Measurements from ENCODE around the gene SEMA3C.

Gene SEMA3C

DNA sequence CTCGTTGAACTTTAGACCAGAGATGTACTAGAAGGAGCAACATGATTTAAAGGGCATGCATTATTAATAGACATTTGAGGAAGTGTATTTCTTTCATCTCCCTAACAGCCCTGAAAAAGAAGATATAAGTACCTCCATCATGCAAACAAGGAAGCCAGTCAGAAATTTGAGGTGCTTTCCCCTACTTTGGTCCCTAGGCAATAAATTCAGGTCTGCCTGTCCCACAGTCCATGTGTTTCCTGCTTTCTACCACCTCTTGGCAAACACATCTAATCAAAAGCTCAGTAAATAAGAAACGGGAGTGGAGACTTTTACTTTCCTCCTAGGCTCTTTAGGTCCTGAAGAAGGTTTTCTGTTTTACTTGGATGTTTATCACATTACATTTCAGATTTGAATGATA, 5.2 kb upstream of the SEMA3C start:
- no peak for DNase-seq

DNA sequence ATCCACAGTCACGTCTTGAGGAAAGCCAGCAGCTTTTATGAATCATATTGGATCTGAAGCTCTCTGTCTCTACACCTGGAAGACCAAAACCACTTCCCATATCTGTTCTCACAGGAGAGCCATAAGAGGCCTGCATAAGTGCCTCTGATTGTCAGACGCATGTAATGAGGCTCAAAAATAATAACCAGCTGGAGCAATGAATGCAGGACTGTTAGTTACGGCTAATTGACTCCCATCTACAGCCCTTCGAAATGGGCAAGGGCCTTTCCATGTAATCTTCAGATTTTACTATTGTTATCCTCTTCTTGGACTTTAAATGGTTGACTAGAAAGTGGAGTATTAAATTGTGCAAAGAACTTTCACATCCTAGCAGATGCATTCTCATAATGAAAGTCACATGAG, 4.4 kb upstream of the SEMA3C start:
- DNase-seq = peak; percentile 86

DNA sequence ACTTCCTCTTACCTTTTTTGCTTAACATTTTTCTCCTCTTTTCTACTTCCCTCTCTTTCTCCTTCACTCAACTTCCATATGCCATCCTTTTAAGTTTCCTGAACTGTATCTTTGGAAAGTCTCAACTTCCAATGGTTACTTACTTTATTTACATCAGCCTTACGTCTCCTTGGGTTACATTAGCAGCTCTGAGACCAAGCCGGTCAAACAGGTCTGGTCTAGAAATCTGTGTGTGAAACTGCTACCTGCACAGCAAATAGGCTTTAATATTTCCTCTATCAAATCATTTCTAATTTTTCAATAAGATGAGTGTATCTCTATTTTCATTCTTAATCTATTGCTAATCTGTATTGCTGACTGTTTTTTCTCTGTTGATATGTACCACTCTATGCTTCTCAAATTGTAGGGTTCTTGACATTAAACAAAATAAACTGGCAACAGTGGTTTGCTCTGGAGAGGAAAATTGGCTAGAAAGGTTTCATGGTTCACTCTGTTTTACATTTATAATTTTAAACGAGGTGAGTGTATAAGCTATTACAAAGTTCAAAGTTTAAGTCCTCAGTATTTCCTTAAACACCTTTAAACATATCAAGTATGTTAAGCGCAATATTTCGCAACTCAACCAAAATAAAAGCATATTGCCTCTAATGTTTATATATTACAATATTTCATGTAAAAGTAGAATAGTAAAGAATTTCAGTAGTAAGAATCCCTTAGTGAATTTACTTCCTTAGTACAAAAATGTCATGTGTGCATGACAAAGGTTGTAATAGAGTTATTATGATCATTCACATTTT, 3.6 kb upstream of the SEMA3C start:
- DNase-seq = no peak

DNA sequence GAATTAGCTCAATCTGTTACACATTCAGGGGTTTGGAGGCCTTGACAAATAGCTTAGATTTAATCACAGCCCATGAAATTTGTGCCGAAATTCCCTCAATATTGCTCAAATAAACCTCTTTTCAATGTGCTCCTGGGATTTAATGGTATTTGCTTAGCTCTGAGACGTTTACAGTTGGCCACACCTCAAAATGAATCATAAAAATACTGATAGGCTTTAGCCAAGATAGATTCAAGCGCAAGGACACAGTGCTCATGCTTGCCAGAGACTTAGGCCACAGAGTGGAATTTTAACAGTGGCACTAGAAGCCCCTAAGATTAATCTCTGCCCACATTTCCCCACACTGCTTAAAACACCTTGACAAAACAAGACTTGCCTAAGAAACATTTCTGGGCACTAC, 2.3 kb upstream of the SEMA3C start:
- no peak for DNase-seq

DNA sequence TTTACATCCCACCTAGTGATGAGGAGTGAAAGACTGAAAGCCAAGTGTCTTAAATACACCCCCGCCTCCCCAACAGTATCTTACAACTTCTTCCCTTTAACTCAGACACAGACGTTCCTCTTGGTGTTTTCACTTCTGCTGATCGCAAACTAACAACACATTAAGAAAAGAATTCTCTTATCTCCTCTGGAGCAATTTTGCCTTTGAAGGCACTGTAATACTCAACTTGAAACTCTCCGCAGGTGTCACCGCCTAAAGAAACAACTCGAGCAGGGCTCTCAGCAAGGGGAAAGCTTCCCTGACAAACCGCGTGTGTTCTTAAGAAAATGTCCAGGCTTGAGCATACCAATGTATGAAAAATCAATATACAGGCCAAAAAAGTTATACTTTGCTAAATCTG, 452 bp downstream of the SEMA3C start:
- DNase-seq = no peak

DNA sequence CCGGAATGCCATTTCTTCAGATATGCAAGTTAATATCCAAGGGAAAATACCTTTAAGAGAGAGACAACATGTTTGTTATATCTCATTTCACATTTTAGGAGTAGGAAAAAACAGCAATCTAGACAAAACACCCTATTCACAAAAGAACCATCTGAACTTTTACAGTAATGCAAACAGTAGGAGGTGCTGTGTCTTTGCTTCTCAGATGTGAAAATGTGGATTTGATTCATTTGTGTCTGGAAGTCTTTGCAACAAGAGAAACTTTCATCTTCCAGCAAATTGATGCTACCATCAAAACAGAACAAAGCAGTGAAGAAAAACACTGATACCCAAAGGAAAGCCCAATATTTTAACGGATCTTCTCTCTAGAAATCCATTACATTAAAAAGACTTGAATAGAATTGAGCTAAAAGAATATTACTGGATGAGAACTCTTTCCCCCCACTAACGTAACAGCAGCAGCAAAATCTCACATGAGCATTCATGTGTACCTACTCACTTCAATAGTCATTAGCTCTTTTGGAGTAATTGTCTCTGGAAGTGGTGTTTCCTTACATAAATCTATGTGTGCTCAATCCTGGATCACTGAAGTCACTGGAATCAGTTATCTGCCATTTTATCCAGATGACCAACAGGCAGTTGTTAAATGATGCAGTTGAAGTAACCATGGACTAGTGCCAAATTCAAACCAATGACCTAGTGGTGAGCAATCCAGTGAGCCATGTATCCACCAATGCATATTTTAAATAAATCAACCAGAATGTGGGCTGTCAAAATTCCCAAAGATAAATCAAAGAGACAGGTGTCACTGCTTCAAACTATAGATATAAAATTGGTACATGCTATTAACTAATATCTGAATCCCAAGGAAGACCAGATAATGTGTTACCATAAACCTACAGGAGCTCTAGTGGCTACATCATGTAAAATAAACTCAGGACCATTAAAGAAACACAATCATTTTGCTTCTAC, 1.8 kb downstream of the SEMA3C start:
- DNase-seq = no peak

DNA sequence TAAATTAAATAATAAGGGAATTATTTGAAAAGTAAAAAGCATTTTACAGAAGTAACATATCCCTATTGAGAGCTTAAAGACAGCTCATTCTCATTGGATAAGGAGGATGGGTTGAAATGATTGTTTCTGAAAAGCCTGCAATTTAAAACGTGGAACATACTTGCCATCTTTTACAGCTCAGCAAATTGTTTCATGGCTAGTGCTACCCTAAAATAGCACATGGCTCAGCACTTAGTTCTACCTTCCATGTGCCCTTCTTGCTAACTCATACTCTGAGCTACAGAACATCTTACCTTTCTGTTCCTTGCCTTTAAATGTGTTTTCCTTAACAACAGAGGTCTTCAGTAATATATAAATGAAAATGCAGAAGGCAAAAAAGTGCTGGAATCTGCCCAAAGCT, 8.6 kb downstream of the SEMA3C start:
- no peak for DNase-seq

DNA sequence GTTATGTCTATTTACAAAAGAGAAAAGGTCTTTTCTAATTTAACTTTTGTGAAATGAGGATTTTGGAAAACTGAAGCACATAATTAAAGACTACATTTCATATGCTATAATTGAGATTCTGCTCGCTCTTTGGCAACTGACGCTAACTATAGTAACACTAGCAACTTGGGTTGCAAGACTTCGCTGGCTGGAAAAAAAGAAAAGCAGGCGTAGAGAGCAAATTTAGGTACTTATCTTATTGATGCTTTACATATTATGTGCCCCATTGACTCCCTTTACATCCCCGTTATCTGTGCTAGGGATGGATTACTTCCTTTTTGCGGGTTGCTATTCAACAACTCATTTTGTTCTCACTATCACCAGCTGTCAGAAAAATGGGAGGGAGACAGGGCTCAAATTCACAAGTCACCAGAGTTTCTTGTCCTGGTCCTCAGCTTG, 10.5 kb downstream of the SEMA3C start:
- DNase-seq = no peak

DNA sequence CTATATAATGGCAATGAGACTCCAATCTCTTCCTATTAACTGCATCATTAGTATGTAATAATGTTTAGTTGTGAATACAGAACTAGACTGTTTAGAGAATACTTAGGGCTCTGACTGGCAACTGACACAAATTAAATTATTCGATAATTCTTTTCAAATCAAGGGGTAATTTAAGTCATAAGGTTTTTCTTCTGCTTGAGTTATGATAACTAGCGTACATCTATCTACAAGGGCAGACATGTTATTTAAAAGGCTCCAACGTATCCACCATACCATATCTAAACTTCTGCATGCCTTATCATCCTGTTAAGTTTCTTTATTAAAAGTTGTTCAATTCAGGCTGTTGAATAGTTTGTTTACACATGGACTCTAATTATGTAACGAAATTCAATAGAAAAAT, 11.2 kb downstream of the SEMA3C start:
- no peak for DNase-seq

DNA sequence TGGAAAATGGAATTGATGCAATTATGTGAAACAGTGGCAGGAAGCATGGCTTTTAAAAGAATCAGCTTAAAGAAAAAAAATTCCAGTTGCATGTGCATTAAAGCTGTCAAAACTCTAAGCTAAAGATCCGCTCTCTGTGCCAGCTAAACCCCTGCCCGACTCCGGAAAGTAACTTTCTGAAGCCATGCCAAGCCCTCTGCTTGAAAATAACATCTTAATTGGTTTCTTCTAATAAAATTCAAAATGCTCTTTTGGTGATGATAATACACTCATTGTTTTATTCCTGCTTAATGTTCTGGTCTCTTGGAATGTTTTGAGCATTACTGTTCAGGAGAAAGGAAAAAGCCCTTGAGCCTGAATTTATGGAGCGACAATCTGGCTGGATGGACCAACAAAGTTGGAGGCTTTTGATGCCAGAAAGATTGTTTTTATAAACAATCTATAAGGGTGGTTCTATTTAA, 11.7 kb downstream of the SEMA3C start:
- no peak for DNase-seq

DNA sequence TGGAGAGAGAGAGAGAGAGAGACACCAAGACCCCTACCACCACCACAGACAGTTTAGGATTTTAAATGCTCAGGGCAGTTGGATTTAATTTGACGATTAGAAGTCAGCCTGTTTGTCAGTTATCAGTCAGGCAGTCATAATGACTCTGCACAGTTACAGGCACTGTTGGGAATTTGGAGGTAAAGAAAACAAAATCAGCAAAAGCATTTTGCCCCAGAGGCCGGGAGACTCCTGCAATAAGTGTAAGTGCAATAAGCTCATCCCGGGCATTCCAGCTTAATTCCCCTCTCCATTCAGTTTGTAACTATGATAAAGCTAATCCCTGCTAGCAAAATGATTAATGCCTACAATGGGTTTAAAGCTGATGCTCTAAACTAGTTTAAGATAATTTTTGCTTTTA, 13.5 kb downstream of the SEMA3C start:
- no peak for DNase-seq

DNA sequence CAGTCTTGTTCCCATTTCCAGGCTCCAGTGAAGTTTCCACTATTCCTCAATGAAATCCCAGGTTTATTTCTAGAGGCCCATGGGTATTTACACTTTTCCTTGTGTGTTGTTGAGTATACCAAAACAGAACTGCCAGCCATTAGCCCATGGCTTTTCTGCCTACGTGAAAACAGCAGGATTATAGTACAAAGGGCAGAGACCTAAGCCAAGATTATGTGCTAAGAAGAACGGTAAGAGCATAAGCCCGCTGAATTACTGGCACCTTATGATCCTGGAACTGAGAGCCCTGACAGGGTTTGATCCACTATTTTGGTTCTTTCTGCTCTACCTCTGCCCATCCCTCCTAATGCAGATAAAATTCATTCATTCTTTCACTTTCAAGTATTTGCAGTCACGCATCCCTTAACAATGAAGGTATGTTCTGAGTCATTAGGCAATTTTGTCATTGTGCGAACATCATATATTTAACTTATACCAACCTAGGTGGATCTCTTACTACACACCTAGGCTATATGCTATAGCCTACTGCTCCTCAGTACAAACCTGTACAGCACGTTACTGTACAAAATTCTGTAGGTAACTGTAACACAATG, 16.0 kb downstream of the SEMA3C start:
- no peak for DNase-seq

DNA sequence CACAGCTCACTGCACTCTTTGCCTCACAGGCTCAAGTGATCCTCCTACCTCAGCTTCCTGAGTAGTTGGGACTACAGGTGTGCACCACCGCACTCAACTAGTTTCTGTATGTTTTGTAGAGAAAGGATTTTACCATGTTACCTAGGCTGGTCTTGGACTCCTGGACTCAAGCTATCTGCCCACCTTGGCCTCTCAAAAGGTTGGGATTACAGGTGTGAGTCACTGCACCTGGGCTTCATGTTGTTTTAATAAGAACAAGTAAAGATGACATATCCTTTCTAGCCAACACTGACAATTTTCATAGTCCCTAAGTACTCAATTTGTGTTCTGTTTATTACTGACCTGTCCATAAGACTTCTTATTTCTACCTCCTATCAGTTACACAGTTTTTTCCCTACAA, 16.8 kb downstream of the SEMA3C start:
- no peak for DNase-seq

DNA sequence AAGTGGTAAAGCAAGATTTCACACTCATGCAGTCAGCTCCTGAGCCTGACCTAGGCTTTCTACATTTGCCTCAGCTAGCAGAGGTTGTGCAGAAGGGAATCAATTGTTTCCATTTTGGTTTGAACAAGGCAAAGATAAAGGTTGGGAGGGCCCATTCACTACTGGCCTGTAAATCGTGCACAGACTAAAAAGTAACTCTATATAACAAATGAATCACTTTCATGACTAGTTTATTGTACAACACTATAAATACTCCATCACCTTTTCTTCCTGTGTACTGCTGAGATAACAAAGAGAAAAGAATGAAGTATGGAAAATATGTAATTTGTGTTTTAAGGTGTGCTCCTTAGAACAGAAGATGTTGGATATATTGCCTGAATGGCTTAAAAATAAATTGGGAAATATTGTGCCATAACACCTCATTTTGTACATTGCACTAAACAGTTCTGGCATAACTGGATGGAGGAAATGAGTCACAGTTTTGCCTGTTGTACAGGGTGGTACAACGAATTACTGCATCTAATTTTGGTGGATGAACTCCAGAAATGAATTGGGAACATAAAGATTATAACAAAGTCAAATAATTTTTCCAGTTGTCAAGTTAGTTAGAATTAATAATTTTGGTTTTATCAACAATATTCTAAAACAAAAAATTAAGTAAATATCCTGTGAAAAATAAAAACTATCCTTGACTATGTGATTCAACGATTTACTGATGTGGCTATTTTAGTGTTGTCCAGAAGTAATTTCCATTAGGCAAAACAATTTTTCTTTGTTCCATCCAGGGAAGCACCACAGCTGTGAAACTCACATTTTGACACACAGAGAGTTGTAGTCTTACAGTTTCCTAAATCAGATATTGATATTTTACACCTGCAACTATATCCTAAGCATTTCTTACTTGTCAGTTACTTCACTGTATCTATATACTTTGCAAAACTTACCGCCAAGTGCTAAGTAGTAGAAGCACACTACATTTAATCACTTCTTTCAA, 18.0 kb downstream of the SEMA3C start:
- DNase-seq = no peak

DNA sequence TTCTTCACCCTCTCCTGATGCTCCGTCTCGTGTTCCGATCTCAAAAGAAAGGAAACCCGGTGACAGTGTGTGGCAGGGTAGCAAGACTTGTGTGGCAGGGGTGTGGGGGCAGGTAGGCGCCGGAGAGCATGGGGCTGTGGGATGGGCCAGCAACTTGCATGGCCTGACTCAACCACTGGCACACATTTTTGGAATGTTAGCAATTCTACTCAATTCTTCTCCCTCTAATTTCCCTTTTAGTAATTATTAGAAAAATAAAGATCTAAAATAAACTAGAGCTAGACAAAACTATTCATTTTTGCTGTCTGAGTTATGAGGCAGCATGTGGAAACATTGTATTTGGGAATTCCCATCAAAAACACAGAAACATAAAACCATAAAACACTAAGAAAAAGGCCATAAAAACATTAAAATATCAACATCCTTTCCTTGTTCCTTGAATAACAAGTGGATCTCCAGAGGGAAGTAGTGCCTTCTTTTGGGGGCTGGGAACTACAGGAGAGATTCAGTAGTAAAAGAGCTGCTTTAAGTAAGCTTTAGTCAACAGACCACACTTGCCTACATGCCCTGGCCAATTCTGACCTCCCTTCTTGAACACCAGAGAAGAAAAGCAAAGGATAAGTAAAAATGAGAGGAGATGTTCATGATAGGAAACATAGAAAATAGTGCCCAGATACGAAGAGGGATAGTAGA, 21.8 kb downstream of the SEMA3C start:
- DNase-seq = no peak

DNA sequence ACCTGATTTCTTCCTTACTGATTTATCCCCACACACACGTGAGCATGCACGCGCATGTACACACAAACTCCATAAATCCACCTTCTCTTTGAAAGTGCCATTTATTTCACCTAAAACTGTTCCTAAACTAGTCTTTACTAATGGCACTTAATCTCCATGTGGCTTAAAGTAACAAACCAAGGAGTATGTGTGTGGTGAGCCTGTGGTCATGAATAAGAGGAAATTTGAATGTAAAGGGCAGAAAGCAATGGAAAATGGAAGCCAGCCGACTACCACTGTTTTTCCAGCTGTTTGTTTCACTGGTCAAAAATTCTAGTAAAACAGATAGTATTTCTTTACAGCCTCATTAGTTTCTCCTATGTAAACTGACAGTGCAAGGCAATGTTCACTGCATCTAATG, 23.8 kb downstream of the SEMA3C start:
- DNase-seq = no peak

DNA sequence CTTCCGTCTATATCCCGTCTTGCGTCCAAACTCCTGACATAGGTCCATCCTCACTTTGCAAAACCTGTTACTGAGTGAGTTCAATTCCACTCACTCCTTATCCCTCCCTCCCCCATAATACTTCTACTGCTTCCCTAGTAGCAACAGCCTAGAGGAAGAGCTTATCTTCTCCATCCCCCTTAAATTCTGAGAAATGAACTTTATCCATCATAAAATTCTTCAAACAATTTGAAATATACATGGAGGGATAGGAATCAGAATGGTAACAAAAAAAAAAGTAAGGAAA, 27.6 kb downstream of the SEMA3C start:
- DNase-seq = no peak

DNA sequence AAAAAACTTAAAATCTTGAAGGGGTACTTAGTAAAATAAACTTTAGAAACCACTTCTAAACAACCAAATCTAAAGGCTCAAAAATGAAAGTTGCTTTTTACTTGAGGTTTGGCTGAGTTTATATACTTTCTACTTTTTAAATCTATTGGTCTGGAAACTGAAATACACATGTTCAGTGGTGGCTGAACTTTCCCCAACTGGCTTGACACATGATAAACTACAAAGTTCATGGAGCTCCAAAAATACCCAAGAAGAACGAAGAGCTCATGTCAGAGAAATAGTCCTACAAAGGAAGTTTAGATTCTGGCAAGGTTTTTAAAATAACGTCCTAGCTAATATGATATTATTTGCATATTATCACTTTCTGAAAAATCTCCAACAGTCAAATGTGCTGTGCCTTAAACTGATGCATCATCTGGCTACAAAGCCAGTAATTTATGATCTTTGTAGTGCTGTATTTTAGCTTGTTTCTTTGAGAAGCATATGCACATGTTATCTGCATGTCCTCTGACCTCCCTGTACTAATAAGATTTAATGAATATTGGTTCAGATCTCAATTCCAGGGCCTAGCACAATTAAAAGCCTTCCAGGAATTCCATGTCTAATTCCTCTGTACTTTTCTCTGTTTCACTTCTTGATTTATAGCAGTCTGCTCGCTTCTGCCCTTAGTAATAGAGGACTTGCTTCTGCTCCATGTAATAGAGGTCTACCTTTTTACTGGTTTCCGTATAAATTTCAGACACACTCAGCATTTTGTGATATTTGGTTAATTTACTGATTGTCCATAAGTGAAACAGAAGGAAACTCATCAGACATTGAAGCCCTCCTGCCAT, 28.2 kb downstream of the SEMA3C start:
- no peak for DNase-seq

DNA sequence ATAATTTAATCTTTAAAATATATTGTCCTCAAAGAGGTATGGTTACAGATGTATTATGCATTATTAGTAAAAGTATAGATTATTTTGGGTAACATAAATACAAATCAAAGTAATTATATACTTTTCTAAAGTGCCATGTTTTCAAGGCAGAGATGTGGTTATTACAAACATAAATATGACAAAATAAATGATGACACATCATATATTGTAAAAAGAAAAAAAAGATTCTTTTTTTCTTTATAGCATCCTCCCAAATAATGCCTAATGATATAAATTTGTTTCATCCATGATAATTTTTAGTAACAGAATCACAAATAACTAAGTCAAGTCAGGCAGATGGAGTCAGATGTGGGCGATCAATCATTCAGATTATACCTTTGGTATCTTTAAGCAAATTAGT, 29.3 kb downstream of the SEMA3C start:
- DNase-seq = no peak

DNA sequence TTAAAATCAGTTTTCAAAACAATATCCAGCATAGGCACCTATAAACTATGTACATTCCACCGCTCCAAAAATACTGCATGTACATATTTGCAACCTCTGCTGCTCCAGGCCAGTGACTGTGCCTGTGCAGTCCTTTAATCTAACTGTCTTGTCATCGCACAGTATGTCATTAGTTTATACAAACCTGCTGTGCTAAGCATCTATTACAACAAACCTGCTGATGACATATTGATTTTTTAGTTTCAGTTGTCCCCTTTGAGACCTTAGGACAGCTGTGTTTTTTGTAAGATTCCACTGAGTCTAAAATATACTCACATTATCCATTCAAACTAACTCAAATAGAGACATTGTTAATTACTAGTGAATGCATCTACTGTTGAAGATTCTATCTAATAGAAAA, 33.1 kb downstream of the SEMA3C start:
- DNase-seq = no peak

Measured in NCI-H2029 treated with DMSO at 0.1 percent for 48 hours (cell line).